OCI-LY7 (cell line): ENCODE data around the gene THOC1. TPM values are rescaled to one million over a fixed set of nuclear protein-coding genes. Genes with fewer than 3 reads are reported as not detected.

Source experiments
- BruUV-seq: library from RNA; stranded (reverse); fragments of 400-500 nt; replicated peaks from 2 replicates; lab custom pipeline; 2021; lab: Mats Ljungman, UMichigan
- CTCF ChIA-PET: fragments of 300-600 bp; sonication (Branson Sonifier 250); formaldehyde crosslinking; loops from one replicate; lab custom pipeline; 2022; ENCODE audit warnings: antibody characterized with exemption; ENCODE audit not compliant: unreplicated experiment; lab: Charles Lee
- POLR2A ChIA-PET: fragments of 300-600 bp; sonication (Branson Sonifier 250); formaldehyde crosslinking; loops from one replicate; lab custom pipeline; 2022; ENCODE audit warnings: antibody characterized with exemption; lab: Charles Lee
- DNase-seq: peaks from one replicate; pipeline ENCODE4 v3.0.0-alpha.2; 2015; ENCODE audit warnings: low spot score
- H2AFZ ChIP-seq: fragments of 200-600 bp; sonication (generic), shearing (Covaris generic); 2 replicates; pipeline ENCODE4 v1.6.1; 2014; ENCODE audit warnings: mild to moderate bottlenecking, antibody characterized with exemption, low read length, moderate library complexity
- H3K27ac ChIP-seq: fragments of 200-600 bp; sonication (generic); 2 replicates; pipeline ENCODE4 v1.5.1; 2014; ENCODE audit warnings: mixed run types, low read depth, mild to moderate bottlenecking, moderate library complexity, low read length, inconsistent platforms; ENCODE audit not compliant: poor library complexity, severe bottlenecking
- H3K36me3 ChIP-seq: fragments of 200-600 bp; sonication (generic); 2 replicates; pipeline ENCODE4 v1.6.1; 2014; ENCODE audit warnings: mild to moderate bottlenecking, antibody characterized with exemption, low read length, moderate library complexity, mixed read lengths; ENCODE audit not compliant: insufficient read depth
- H3K4me1 ChIP-seq: fragments of 200-600 bp; sonication (generic); 2 replicates; pipeline ENCODE4 v1.5.1; 2014; ENCODE audit warnings: mild to moderate bottlenecking, low read length; ENCODE audit not compliant: insufficient read depth, poor library complexity, severe bottlenecking
- H3K4me2 ChIP-seq: fragments of 200-600 bp; sonication (generic); 2 replicates; pipeline ENCODE4 v1.6.1; 2014; ENCODE audit warnings: mild to moderate bottlenecking, low read length
- H3K4me3 ChIP-seq: fragments of 200-600 bp; sonication (generic); 2 replicates; pipeline ENCODE4 v1.5.1; 2014; ENCODE audit warnings: mild to moderate bottlenecking, low read depth, low read length; ENCODE audit not compliant: poor library complexity, severe bottlenecking
- H3K79me2 ChIP-seq: fragments of 200-600 bp; sonication (generic); 2 replicates; pipeline ENCODE4 v1.6.1; 2016; ENCODE audit warnings: low read depth, mild to moderate bottlenecking, low read length, moderate library complexity, mixed read lengths; ENCODE audit not compliant: insufficient read depth
- H3K9me2 ChIP-seq: fragments of 200-600 bp; sonication (generic); 2 replicates; pipeline ENCODE4 v1.6.1; 2016; ENCODE audit warnings: mild to moderate bottlenecking, low read length, mixed read lengths; ENCODE audit not compliant: insufficient read depth
- H3K9me3 ChIP-seq: fragments of 200-600 bp; sonication (generic); 2 replicates; pipeline ENCODE4 v1.6.1; 2014; ENCODE audit warnings: mild to moderate bottlenecking, mixed run types, low read length, mixed read lengths
- H4K20me1 ChIP-seq: fragments of 200-600 bp; sonication (generic); 2 replicates; pipeline ENCODE4 v1.6.1; 2014; ENCODE audit warnings: mild to moderate bottlenecking, antibody characterized with exemption, low read length, moderate library complexity, mixed read lengths; ENCODE audit not compliant: insufficient read depth
- CTCF ChIP-seq: fragments of 200-600 bp; sonication (generic); conservative IDR thresholded peaks from 2 replicates; pipeline ENCODE4 v1.5.1; 2014; ENCODE audit warnings: mild to moderate bottlenecking, antibody characterized with exemption, low read length, moderate library complexity, mixed read lengths
- EZH2phosphoT487 ChIP-seq: fragments of 200-600 bp; sonication (generic); IDR thresholded peaks from 2 replicates; pipeline ENCODE4 v1.6.1; 2018; ENCODE audit warnings: low read depth, borderline replicate concordance, mild to moderate bottlenecking, mixed run types, antibody characterized with exemption, low read length, moderate library complexity, mixed read lengths
- intact Hi-C: fragments of 100-400 bp; cut with micrococcal nuclease; formaldehyde crosslinking; loops from one replicate; pipeline ENCODE4 v1.10.0; 2022; ENCODE audit not compliant: unreplicated experiment
- total RNA-seq, 2 experiments: library from RNA; depleted of rRNA in 1 of 2; stranded (reverse); fragments of >200 nt in 1 of 2; shearing (Covaris generic) in 1 of 2; gene quantifications; 2 replicates each; pipeline ENCODE4 v1.2.3, GENCODE V29; 2014 to 2022

Gene THOC1
- total RNA-seq, 2 experiments from 2014 or later, result 70.4 to 74.6 TPM

- H3K36me3 ChIP-seq, result peaks cover 89% of the 10 kb centered on the region
- TF ChIP-seq EZH2phosphoT487 (no peak), CTCF (no peak)
- ChIA-PET POLR2A (no interaction called here), CTCF (no interaction called here)
- H2AFZ ChIP-seq, result no peak overlapping the region
- H3K27ac ChIP-seq, result no peak overlapping the region
- H3K4me2 ChIP-seq, result no peak overlapping the region
- DNase-seq, result no peak
- no peaks in the 10 kb centered on the region for H3K9me2 ChIP-seq
- BruUV-seq, result no TSS peak
- no peaks in the 10 kb centered on the region for H3K4me1 ChIP-seq
- intact Hi-C loops, result no loop called here
- H3K9me3 ChIP-seq, result peaks cover 7% of the 10 kb centered on the region; the same call in 1 of the 2 replicates
- no peaks in the 10 kb centered on the region for H4K20me1 ChIP-seq
- no peaks in the 10 kb centered on the region for H3K79me2 ChIP-seq
- no peak overlapping the region for H3K4me3 ChIP-seq
Observed at GRCh38 chr18:217532-218336, 50.1 kb downstream of the THOC1 start.

GRCh38 chr18:215448-216010 is 52.3 kb downstream of the THOC1 start:
- TF ChIP-seq CTCF (no peak), EZH2phosphoT487 (no peak)
- H3K9me3 ChIP-seq, result peaks cover 7% of the 10 kb centered on the region; the same call in 1 of the 2 replicates
- ChIA-PET POLR2A (interaction anchor here (1.6 kb wide), 1 partner anchor 10 kb away, joined by 4 read pairs; no protein-coding TSS in a partner anchor), CTCF (no interaction called here)
- no peak for DNase-seq
- H3K4me3 ChIP-seq, result no peak overlapping the region
- H3K9me2 ChIP-seq, result no peaks in the 10 kb centered on the region
- no peak overlapping the region for H2AFZ ChIP-seq
- BruUV-seq, result no TSS peak
- no peak overlapping the region for H3K27ac ChIP-seq
- no peaks in the 10 kb centered on the region for H3K4me1 ChIP-seq
- peaks cover 94% of the 10 kb centered on the region for H3K36me3 ChIP-seq
- H3K4me2 ChIP-seq, result no peak overlapping the region
- intact Hi-C loops, result no loop called here
- no peaks in the 10 kb centered on the region for H4K20me1 ChIP-seq
- no peaks in the 10 kb centered on the region for H3K79me2 ChIP-seq

GRCh38 chr18:213966-214365 is 53.9 kb downstream of the THOC1 start:
- ChIA-PET CTCF (no interaction called here), POLR2A (interaction anchor here (1.6 kb wide), 1 partner anchor 12 kb away, joined by 4 read pairs; no protein-coding TSS in a partner anchor)
- DNase-seq, result no peak
- H3K27ac ChIP-seq, result no peak overlapping the region
- no peak overlapping the region for H3K4me3 ChIP-seq
- H4K20me1 ChIP-seq, result no peaks in the 10 kb centered on the region
- H3K9me2 ChIP-seq, result no peaks in the 10 kb centered on the region
- peaks cover 7% of the 10 kb centered on the region; the same call in 1 of the 2 replicates for H3K9me3 ChIP-seq
- H2AFZ ChIP-seq, result no peak overlapping the region
- no peak for TF ChIP-seq EZH2phosphoT487
- no peak for TF ChIP-seq CTCF
- H3K79me2 ChIP-seq, result no peaks in the 10 kb centered on the region
- H3K4me2 ChIP-seq, result no peak overlapping the region
- BruUV-seq, result no TSS peak
- no peaks in the 10 kb centered on the region for H3K4me1 ChIP-seq
- H3K36me3 ChIP-seq, result peaks cover 100% of the 10 kb centered on the region
- intact Hi-C loops, result no loop called here
